Muscle layer of duodenum (tissue), 2 donors: ENCODE data around the gene IGF2R.
A peak's percentile ranks its signal among the peaks of the same experiment; 100 is the strongest.
"Not testable (repeated sequence)": the region's sequence is repeated elsewhere in the genome, so short reads cannot be mapped to it uniquely, and the experiment has no call there.

ENCODE experiments used
- H3K27ac ChIP-seq: one replicate; pipeline ENCODE4 v1.7.0; 2013; ENCODE audit warnings: mild to moderate bottlenecking, low read length
- H3K27me3 ChIP-seq: one replicate; pipeline ENCODE4 v1.7.0; 2013; ENCODE audit warnings: low read depth, mild to moderate bottlenecking, control low read depth, low read length
- H3K36me3 ChIP-seq, 2 donors: one replicate each; pipeline ENCODE4 v1.7.0; 2013; ENCODE audit warnings: low read length in 2 of 2, control low read depth in 1 of 2, mild to moderate bottlenecking in 1 of 2; ENCODE audit not compliant: insufficient read depth in 2 of 2, control insufficient read depth in 1 of 2
- H3K4me1 ChIP-seq, 2 donors: one replicate each; pipeline ENCODE4 v1.7.0; 2013; ENCODE audit warnings: low read length in 2 of 2, mild to moderate bottlenecking in 2 of 2, control low read depth in 1 of 2, moderate library complexity in 1 of 2; ENCODE audit not compliant: insufficient read depth in 2 of 2, control insufficient read depth in 1 of 2
- H3K4me3 ChIP-seq, 2 donors: one replicate each; pipeline ENCODE4 v1.7.0; 2013; ENCODE audit warnings: low read length in 2 of 2, low read depth in 1 of 2, mild to moderate bottlenecking in 1 of 2
- H3K9me3 ChIP-seq, 2 donors: one replicate each; pipeline ENCODE4 v1.7.0; 2013; ENCODE audit warnings: low read length in 2 of 2, control low read depth in 1 of 2, mild to moderate bottlenecking in 1 of 2; ENCODE audit not compliant: control insufficient read depth in 1 of 2
- donor health status: healthy.

The IGF2R gene

DNA sequence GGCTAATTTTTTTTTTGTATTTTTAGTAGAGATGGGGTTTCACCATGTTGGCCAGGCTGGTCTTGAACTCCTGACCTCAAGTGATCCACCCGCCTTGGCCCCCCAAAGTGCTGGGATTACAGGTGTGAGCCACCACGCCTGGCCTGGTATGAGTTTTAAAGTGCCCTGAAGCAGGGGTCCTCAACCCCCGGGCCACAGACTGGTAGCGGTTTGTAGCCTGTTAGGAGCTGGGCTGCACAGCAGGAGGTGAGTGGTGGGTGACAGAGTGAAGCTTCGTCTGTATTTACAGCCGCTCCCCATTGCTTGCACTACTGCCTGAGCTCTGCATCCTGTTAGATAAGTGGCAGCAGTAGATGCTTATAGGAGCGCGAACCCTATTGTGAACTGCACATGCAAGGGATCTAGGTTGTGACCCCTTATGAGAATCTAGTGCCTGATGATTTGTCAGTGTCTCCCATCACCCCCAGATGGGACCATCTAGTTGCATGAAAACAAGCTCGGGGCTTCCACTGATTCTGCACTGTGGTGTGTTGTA is 32.1 kb downstream of the IGF2R start:
- H3K9me3 ChIP-seq, H3K4me1 ChIP-seq, H3K36me3 ChIP-seq, H3K4me3 ChIP-seq, H3K27me3 ChIP-seq, H3K27ac ChIP-seq: not testable (repeated sequence)

GRCh38 chr6:160002882-160003281 is 34.0 kb downstream of the IGF2R start:
- no peak overlapping the region for H3K27ac ChIP-seq
- H3K36me3 ChIP-seq: peaks cover 0 to 7% of the 10 kb centered on the region in 2 donors
- H3K9me3 ChIP-seq: no peaks in the 10 kb centered on the region

GRCh38 chr6:160004018-160004417 is 35.1 kb downstream of the IGF2R start:
- H3K36me3 ChIP-seq: peaks cover 0 to 5% of the 10 kb centered on the region in 2 donors
- no peak overlapping the region for H3K4me3 ChIP-seq
- no peaks in the 10 kb centered on the region for H3K9me3 ChIP-seq
- peaks cover 0 to 20% of the 10 kb centered on the region in 2 donors for H3K4me1 ChIP-seq
- H3K27me3 ChIP-seq: no peaks in the 10 kb centered on the region
- no peak overlapping the region for H3K27ac ChIP-seq

More at GRCh38 chr6:160002882-160003281, 34.0 kb downstream of the IGF2R start:
- H3K4me1 ChIP-seq: peaks cover 0 to 16% of the 10 kb centered on the region in 2 donors
- no peak overlapping the region for H3K4me3 ChIP-seq
- H3K27me3 ChIP-seq: no peaks in the 10 kb centered on the region

DNA sequence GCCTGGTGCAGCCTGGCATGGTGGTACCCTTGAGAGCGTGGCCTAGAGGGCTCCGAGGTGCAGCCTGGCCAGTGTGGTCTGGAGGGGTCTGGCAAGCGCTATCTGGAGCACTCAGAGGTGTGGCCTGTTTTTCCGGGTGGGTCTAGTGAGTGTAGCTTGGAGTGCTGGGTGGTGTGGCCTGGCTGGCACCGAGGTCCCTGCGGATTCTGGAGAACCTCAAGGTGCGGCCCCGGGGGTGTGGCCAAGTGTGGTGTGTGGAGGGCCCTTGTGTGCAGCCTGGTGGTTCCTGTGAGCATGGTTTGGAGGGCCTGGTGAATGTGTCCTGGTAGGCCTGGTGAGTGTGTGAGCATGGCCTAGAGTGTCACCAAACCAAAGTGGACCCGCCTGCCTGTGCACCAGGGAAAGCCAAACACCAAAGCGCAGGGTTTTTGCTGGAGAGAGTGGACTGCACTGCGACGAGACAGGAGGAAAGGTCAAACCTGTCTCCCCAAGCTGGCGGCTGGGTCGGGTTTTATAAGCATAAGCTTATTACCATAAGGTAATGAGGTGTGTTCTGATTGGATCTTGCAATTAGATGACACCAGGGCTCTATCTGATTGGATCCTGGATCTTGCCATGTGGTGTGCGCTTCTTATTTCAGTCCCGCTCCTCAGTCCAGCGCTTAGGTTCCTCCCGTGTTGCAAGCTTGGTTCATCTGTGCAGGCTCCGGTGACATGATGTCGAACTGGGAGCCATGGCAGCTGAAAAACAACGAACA is 35.7 kb downstream of the IGF2R start:
- H3K27me3 ChIP-seq: no peaks in the 10 kb centered on the region
- no peaks in the 10 kb centered on the region for H3K9me3 ChIP-seq
- no peak overlapping the region for H3K4me3 ChIP-seq
- H3K27ac ChIP-seq: no peak overlapping the region
- peaks cover 0 to 20% of the 10 kb centered on the region in 2 donors for H3K4me1 ChIP-seq
- no peaks in the 10 kb centered on the region for H3K36me3 ChIP-seq

DNA sequence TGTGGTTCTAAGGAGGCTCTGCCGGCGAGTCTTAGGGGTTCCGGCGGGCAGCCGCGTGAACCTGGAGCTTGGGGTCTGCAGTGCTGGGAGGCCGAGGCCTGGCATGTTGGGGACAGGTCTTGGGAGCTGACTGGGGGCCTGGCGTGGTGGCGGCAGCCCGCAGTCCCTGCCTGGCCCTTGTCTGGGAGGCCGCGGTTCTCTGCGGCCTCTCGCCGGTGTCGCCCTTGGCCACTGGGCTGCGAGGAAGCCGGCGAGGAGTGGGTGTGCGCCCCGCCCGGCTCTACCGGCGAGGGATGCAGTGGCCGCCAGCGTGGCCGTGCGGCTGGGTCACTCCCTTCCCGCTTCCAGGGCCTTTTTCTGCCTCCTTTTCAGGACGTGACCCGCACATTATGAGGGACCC is 36.3 kb downstream of the IGF2R start:
- peaks cover 0 to 20% of the 10 kb centered on the region in 2 donors for H3K4me1 ChIP-seq
- no peaks in the 10 kb centered on the region for H3K27me3 ChIP-seq
- H3K27ac ChIP-seq: no peak overlapping the region
- no peaks in the 10 kb centered on the region for H3K9me3 ChIP-seq
- H3K4me3 ChIP-seq: no peak overlapping the region
- H3K36me3 ChIP-seq: no peaks in the 10 kb centered on the region

GRCh38 chr6:160005861-160006540 is 37.1 kb downstream of the IGF2R start:
- peaks cover 4 to 6% of the 10 kb centered on the region in 2 donors for H3K36me3 ChIP-seq
- no peak overlapping the region for H3K27ac ChIP-seq
- no peaks in the 10 kb centered on the region for H3K27me3 ChIP-seq
- peaks cover 0 to 20% of the 10 kb centered on the region in 2 donors for H3K4me1 ChIP-seq
- H3K4me3 ChIP-seq: peak overlapping the region in 1 of 2 donors; percentile 42
- H3K9me3 ChIP-seq: no peaks in the 10 kb centered on the region

DNA sequence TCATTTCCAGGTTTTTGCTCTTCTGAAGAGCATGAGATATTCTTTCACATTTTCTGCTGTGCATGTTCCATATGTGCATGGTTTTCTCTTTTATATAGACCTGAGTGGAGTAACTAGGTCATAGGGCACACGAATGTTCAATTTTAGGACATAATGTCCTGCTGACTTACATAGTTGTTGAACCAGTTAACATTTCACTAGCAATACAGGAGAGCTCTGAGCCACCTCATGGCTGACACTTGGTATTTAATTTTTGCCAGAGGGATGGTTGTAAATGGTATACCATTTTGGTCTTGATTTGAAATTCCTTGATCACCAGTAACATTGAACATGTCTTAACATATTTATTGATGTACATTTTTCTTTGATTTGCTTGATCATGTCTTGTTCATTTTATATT is 38.3 kb downstream of the IGF2R start:
- H3K27ac ChIP-seq: no peak overlapping the region

DNA sequence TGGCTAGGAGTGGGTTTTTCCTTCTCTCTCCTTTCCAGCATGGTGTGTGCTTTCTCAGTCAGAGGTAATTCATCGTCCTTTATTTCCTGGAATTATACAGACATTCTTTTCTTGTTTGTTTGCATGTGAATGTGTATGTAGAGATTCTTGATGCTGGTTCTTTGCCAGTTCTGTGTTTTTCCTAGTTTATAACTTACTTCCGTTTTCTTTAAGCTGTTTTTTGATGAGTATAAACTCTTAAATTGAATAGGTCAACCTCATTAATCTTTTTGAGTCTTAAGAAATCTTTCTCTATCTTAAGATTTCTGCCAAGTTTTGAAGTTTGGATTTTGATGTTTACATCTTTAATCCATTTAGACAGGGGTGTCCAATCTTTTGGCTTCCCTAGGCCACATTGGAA is 38.7 kb downstream of the IGF2R start:
- peaks cover 0 to 20% of the 10 kb centered on the region in 2 donors for H3K4me1 ChIP-seq
- H3K27me3 ChIP-seq: no peaks in the 10 kb centered on the region
- H3K36me3 ChIP-seq: peaks cover 9 to 13% of the 10 kb centered on the region in 2 donors
- no peak overlapping the region for H3K27ac ChIP-seq
- H3K9me3 ChIP-seq: no peaks in the 10 kb centered on the region
- H3K4me3 ChIP-seq: no peak overlapping the region

More for the DNA sequence above, 38.3 kb downstream of the IGF2R start:
- Histone ChIP-seq H3K9me3 (no peaks in the 10 kb centered on the region), H3K4me3 (no peak overlapping the region), H3K27me3 (no peaks in the 10 kb centered on the region), H3K4me1 (peaks cover 0 to 20% of the 10 kb centered on the region in 2 donors), H3K36me3 (peaks cover 9 to 13% of the 10 kb centered on the region in 2 donors)

DNA sequence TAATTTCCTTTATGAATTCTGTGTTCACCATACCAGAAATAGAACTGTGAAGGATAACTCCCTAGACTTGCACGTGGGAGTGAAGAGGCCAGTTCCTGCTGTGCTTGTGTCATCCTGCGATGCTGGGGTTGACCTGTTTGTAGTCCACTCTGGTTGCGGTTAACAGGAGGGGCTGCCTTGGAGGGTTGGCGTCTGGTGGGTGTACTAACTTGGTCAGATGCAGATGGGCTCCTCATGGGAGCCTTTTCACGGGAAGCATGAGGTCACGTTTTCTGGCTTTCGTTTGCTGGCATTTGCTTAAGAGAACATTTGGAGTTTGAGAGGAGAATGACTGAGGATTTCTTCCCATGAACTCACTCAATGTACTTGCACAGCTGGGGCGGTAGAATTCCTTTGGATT is 41.2 kb downstream of the IGF2R start:
- Histone ChIP-seq H3K27me3 (no peaks in the 10 kb centered on the region), H3K4me3 (no peak overlapping the region), H3K36me3 (peaks cover 9 to 16% of the 10 kb centered on the region in 2 donors), H3K4me1 (peaks cover 0 to 20% of the 10 kb centered on the region in 2 donors), H3K27ac (no peak overlapping the region), H3K9me3 (no peaks in the 10 kb centered on the region)

- H3K27me3 ChIP-seq: no peaks in the 10 kb centered on the region
- H3K9me3 ChIP-seq: no peaks in the 10 kb centered on the region
- no peak overlapping the region for H3K4me3 ChIP-seq
- H3K36me3 ChIP-seq: peaks cover 9 to 22% of the 10 kb centered on the region in 2 donors
- H3K4me1 ChIP-seq: no peaks in the 10 kb centered on the region
- no peak overlapping the region for H3K27ac ChIP-seq
These were observed 45.3 kb downstream of the IGF2R start for GRCh38 chr6:160013987-160014868.

- H3K4me3 ChIP-seq: no peak overlapping the region
- H3K27me3 ChIP-seq: no peaks in the 10 kb centered on the region
- H3K9me3 ChIP-seq: no peaks in the 10 kb centered on the region
- H3K4me1 ChIP-seq: no peaks in the 10 kb centered on the region
- no peak overlapping the region for H3K27ac ChIP-seq
- peaks cover 9 to 22% of the 10 kb centered on the region in 2 donors for H3K36me3 ChIP-seq
These were observed 45.9 kb downstream of the IGF2R start for GRCh38 chr6:160014869-160015182.
